Measurements from ENCODE around the gene TANK.
A peak's percentile ranks its signal among the peaks of the same experiment; 100 is the strongest.

TANK gene

GRCh38 chr2:161135951-161136593 lies 24.2 kb upstream of the TANK start:
- H3K36me3 ChIP-seq (ENCODE audit: control insufficient read depth, low read length) = peaks cover 40% of the 10 kb centered on the region
- H3K4me1 ChIP-seq (ENCODE audit: control insufficient read depth, low read length) = peaks cover 44% of the 10 kb centered on the region
- H4K20me1 ChIP-seq (ENCODE audit: control insufficient read depth, insufficient read depth, low read depth, low read length) = no peaks in the 10 kb centered on the region
- TF ChIP-seq EZH2phosphoT487 (IDR thresholded peaks at IDR 0.05; ENCODE audit: borderline replicate concordance, low read length) = no peak
- TF ChIP-seq CTCF (IDR thresholded peaks at IDR 0.05; ENCODE audit: low read depth, low read length, poor library complexity, severe bottlenecking) = no peak
- H3K79me2 ChIP-seq (ENCODE audit: control insufficient read depth, low read length) = peaks cover 69% of the 10 kb centered on the region
- H3F3A ChIP-seq (ENCODE audit: control insufficient read depth, insufficient read depth) = peaks cover 32% of the 10 kb centered on the region
- peak overlapping the region; percentile 86 for H3K4me3 ChIP-seq (ENCODE audit: low read length)
- H3K27ac ChIP-seq (ENCODE audit: low read depth, low read length) = peak overlapping the region; percentile 88
- H3K4me2 ChIP-seq (ENCODE audit: low read length) = peak overlapping the region; percentile 84
- H3K9me2 ChIP-seq (replicated peaks; ENCODE audit: control insufficient read depth, low read length) = no peaks in the 10 kb centered on the region
- no peaks in the 10 kb centered on the region; the same call in 1 of the 2 replicates for H3K9me3 ChIP-seq (ENCODE audit: control insufficient read depth, insufficient read depth, low read length)
- H3K27me3 ChIP-seq (ENCODE audit: control insufficient read depth, low read length) = no peaks in the 10 kb centered on the region

- Histone ChIP-seq H3K27ac (ENCODE audit: low read depth, low read length) (peak overlapping the region; percentile 88), H3K4me1 (ENCODE audit: control insufficient read depth, low read length) (peaks cover 51% of the 10 kb centered on the region), H3K9me2 (replicated peaks; ENCODE audit: control insufficient read depth, low read length) (no peaks in the 10 kb centered on the region), H3K4me2 (ENCODE audit: low read length) (peak overlapping the region; percentile 84), H4K20me1 (ENCODE audit: control insufficient read depth, insufficient read depth, low read depth, low read length) (no peaks in the 10 kb centered on the region), H3K27me3 (ENCODE audit: control insufficient read depth, low read length) (no peaks in the 10 kb centered on the region), H3K9me3 (ENCODE audit: control insufficient read depth, insufficient read depth, low read length) (peaks cover 4% of the 10 kb centered on the region; the same call in 1 of the 2 replicates), H3K4me3 (ENCODE audit: low read length) (peak overlapping the region; percentile 86), H3K36me3 (ENCODE audit: control insufficient read depth, low read length) (peaks cover 47% of the 10 kb centered on the region), H3K79me2 (ENCODE audit: control insufficient read depth, low read length) (peaks cover 76% of the 10 kb centered on the region), H3F3A (ENCODE audit: control insufficient read depth, insufficient read depth) (peaks cover 32% of the 10 kb centered on the region)
- TF ChIP-seq CTCF (IDR thresholded peaks at IDR 0.05; ENCODE audit: low read depth, low read length, poor library complexity, severe bottlenecking) (no peak), EZH2phosphoT487 (IDR thresholded peaks at IDR 0.05; ENCODE audit: borderline replicate concordance, low read length) (no peak)
Observed at GRCh38 chr2:161136696-161137324, 23.4 kb upstream of the TANK start.

- Histone ChIP-seq H3K4me2 (ENCODE audit: low read length) (peak overlapping the region; percentile 84), H3K9me3 (ENCODE audit: control insufficient read depth, insufficient read depth, low read length) (peaks cover 12% of the 10 kb centered on the region; the same call in 1 of the 2 replicates), H4K20me1 (ENCODE audit: control insufficient read depth, insufficient read depth, low read depth, low read length) (no peaks in the 10 kb centered on the region), H3K4me1 (ENCODE audit: control insufficient read depth, low read length) (peaks cover 65% of the 10 kb centered on the region), H3K79me2 (ENCODE audit: control insufficient read depth, low read length) (peaks cover 92% of the 10 kb centered on the region), H3K9me2 (replicated peaks; ENCODE audit: control insufficient read depth, low read length) (no peaks in the 10 kb centered on the region), H3K4me3 (ENCODE audit: low read length) (peak overlapping the region; percentile 86), H3K27ac (ENCODE audit: low read depth, low read length) (peak overlapping the region; percentile 88), H3K36me3 (ENCODE audit: control insufficient read depth, low read length) (peaks cover 64% of the 10 kb centered on the region), H3K27me3 (ENCODE audit: control insufficient read depth, low read length) (no peaks in the 10 kb centered on the region), H3F3A (ENCODE audit: control insufficient read depth, insufficient read depth) (peaks cover 32% of the 10 kb centered on the region)
- no peak for TF ChIP-seq EZH2phosphoT487 (IDR thresholded peaks at IDR 0.05; ENCODE audit: borderline replicate concordance, low read length)
Observed at GRCh38 chr2:161138429-161138828, 21.8 kb upstream of the TANK start.

Measured in DOHH2 (cell line).